GM18519 (cell line): Measurements from ENCODE around the gene PEPD.
"Not testable (repeated sequence)": the region's sequence is repeated elsewhere in the genome, so short reads cannot be mapped to it uniquely, and the experiment has no call there.

Source experiments
- ATAC-seq: cut with Tn5 transposase; IDR thresholded peaks from one replicate; pipeline ENCODE4 v1.9.1; 2021; ENCODE audit warnings: mild to moderate bottlenecking, moderate library complexity; ENCODE audit not compliant: unreplicated experiment, low FRiP score

Gene PEPD

GRCh38 chr19:33499671-33500506, 21.7 kb downstream of the PEPD start:
- ATAC-seq = no peak

GRCh38 chr19:33499248-33499647, 22.3 kb downstream of the PEPD start:
- no peak for ATAC-seq

- no peak for ATAC-seq
Observed at GRCh38 chr19:33498391-33499000, 23.1 kb downstream of the PEPD start.

- no peak for ATAC-seq
Observed at GRCh38 chr19:33497778-33498175, 23.8 kb downstream of the PEPD start.

- ATAC-seq = no peak
Observed at GRCh38 chr19:33497131-33497777, 24.3 kb downstream of the PEPD start.

GRCh38 chr19:33496038-33496895, 25.3 kb downstream of the PEPD start:
- no peak for ATAC-seq

- no peak for ATAC-seq
Observed at GRCh38 chr19:33493401-33494275, 28.0 kb downstream of the PEPD start.

GRCh38 chr19:33492951-33493350, 28.6 kb downstream of the PEPD start:
- ATAC-seq = no peak

- ATAC-seq = no peak
Observed at GRCh38 chr19:33492090-33492489, 29.5 kb downstream of the PEPD start.

GRCh38 chr19:33490596-33490995, 31.0 kb downstream of the PEPD start:
- ATAC-seq = not testable (repeated sequence)

- no peak for ATAC-seq
Observed at GRCh38 chr19:33490041-33490451, 31.5 kb downstream of the PEPD start.

GRCh38 chr19:33488826-33489225, 32.8 kb downstream of the PEPD start:
- no peak for ATAC-seq

- no peak for ATAC-seq
Observed at GRCh38 chr19:33487901-33488800, 33.4 kb downstream of the PEPD start.

GRCh38 chr19:33486936-33487811, 34.4 kb downstream of the PEPD start:
- no peak for ATAC-seq

GRCh38 chr19:33486407-33486806, 35.2 kb downstream of the PEPD start:
- ATAC-seq = no peak

- no peak for ATAC-seq
Observed at GRCh38 chr19:33484226-33484774, 37.3 kb downstream of the PEPD start.

- no peak for ATAC-seq
Observed at GRCh38 chr19:33482476-33482875, 39.1 kb downstream of the PEPD start.
